ENCODE data around the gene LAMA1. TPM values are rescaled to one million over a fixed set of nuclear protein-coding genes. Genes with fewer than 3 reads are reported as not detected.

The LAMA1 gene
- total RNA-seq, 1 experiment from 2014 or later = not detected

- Histone ChIP-seq H3K4me3 (ENCODE audit: low read length) (no peak overlapping the region), H3K27me3 (ENCODE audit: low read length) (peaks cover 23% of the 10 kb centered on the region), H3K4me2 (ENCODE audit: low read length) (no peak overlapping the region), H3K4me1 (ENCODE audit: insufficient read depth, low read length) (peaks cover 7% of the 10 kb centered on the region), H2AFZ (ENCODE audit: low read length) (no peak overlapping the region), H3F3A (ENCODE audit: low read length, unreplicated experiment) (no peaks in the 10 kb centered on the region), H3K36me3 (ENCODE audit: low read depth, low read length) (no peaks in the 10 kb centered on the region), H3K9me3 (ENCODE audit: low read length) (no peaks in the 10 kb centered on the region), H4K20me1 (ENCODE audit: low read length) (no peaks in the 10 kb centered on the region), H3K79me2 (ENCODE audit: low read length) (no peaks in the 10 kb centered on the region), H3K9me2 (replicated peaks; ENCODE audit: low read length) (no peaks in the 10 kb centered on the region), H3K27ac (ENCODE audit: low read length) (no peak overlapping the region), H3K9ac (ENCODE audit: low read length) (no peak overlapping the region)
- ChIA-PET POLR2A (ENCODE audit: unreplicated experiment) (no interaction called here), CTCF (no interaction called here)
- intact Hi-C loops (cut with micrococcal nuclease) = no loop called here
- DNase-seq = peak; percentile 33
- no peak for TF ChIP-seq EZH2phosphoT487 (IDR thresholded peaks at IDR 0.05; ENCODE audit: borderline replicate concordance, low read length)
- TF ChIP-seq CTCF (conservative IDR thresholded peaks at IDR 0.05; ENCODE audit: low read depth, low read length) = peak; percentile 63
- no TSS peak for BruUV-seq (replicated peaks)
- peak; percentile 51 for ATAC-seq
These were observed 46.9 kb upstream of the LAMA1 start for GRCh38 chr18:7164323-7165004.

GRCh38 chr18:7158216-7158615, 40.6 kb upstream of the LAMA1 start:
- Histone ChIP-seq H4K20me1 (ENCODE audit: low read length) (no peaks in the 10 kb centered on the region), H3K9ac (ENCODE audit: low read length) (no peak overlapping the region), H3K4me2 (ENCODE audit: low read length) (no peak overlapping the region), H3K27ac (ENCODE audit: low read length) (no peak overlapping the region), H3K9me2 (replicated peaks; ENCODE audit: low read length) (no peaks in the 10 kb centered on the region), H3K4me1 (ENCODE audit: insufficient read depth, low read length) (peaks cover 7% of the 10 kb centered on the region), H3K9me3 (ENCODE audit: low read length) (no peaks in the 10 kb centered on the region), H3K36me3 (ENCODE audit: low read depth, low read length) (no peaks in the 10 kb centered on the region), H3K4me3 (ENCODE audit: low read length) (no peak overlapping the region), H3F3A (ENCODE audit: low read length, unreplicated experiment) (no peaks in the 10 kb centered on the region), H2AFZ (ENCODE audit: low read length) (no peak overlapping the region), H3K27me3 (ENCODE audit: low read length) (peaks cover 26% of the 10 kb centered on the region; the same call in 1 of the 2 replicates), H3K79me2 (ENCODE audit: low read length) (no peaks in the 10 kb centered on the region)
- no peak; the same call in 1 of the 2 replicates for ATAC-seq
- TF ChIP-seq CTCF (conservative IDR thresholded peaks at IDR 0.05; ENCODE audit: low read depth, low read length) (no peak), EZH2phosphoT487 (IDR thresholded peaks at IDR 0.05; ENCODE audit: borderline replicate concordance, low read length) (no peak), EZH2 (IDR thresholded peaks at IDR 0.05; ENCODE audit: low read length, unreplicated experiment) (no peak)
- POLR2A ChIA-PET (ENCODE audit: unreplicated experiment) = no interaction called here
- peak; percentile 46 for DNase-seq
- intact Hi-C loops (cut with micrococcal nuclease) = no loop called here
- CTCF ChIA-PET = no interaction called here
- no TSS peak for BruUV-seq (replicated peaks)

GRCh38 chr18:7157760-7158159, 40.2 kb upstream of the LAMA1 start:
- TF ChIP-seq EZH2 (IDR thresholded peaks at IDR 0.05; ENCODE audit: low read length, unreplicated experiment) = no peak
- TF ChIP-seq CTCF (conservative IDR thresholded peaks at IDR 0.05; ENCODE audit: low read depth, low read length) = no peak
- no peak for TF ChIP-seq EZH2phosphoT487 (IDR thresholded peaks at IDR 0.05; ENCODE audit: borderline replicate concordance, low read length)
- intact Hi-C loops (cut with micrococcal nuclease) = no loop called here
- Histone ChIP-seq H3K9me2 (replicated peaks; ENCODE audit: low read length) (no peaks in the 10 kb centered on the region), H3K27me3 (ENCODE audit: low read length) (peaks cover 26% of the 10 kb centered on the region; the same call in 1 of the 2 replicates), H3F3A (ENCODE audit: low read length, unreplicated experiment) (no peaks in the 10 kb centered on the region), H3K9me3 (ENCODE audit: low read length) (no peaks in the 10 kb centered on the region), H3K4me1 (ENCODE audit: insufficient read depth, low read length) (peaks cover 7% of the 10 kb centered on the region), H3K4me3 (ENCODE audit: low read length) (no peak overlapping the region), H3K79me2 (ENCODE audit: low read length) (no peaks in the 10 kb centered on the region), H3K36me3 (ENCODE audit: low read depth, low read length) (no peaks in the 10 kb centered on the region), H3K9ac (ENCODE audit: low read length) (no peak overlapping the region), H3K27ac (ENCODE audit: low read length) (no peak overlapping the region), H2AFZ (ENCODE audit: low read length) (no peak overlapping the region), H4K20me1 (ENCODE audit: low read length) (no peaks in the 10 kb centered on the region), H3K4me2 (ENCODE audit: low read length) (no peak overlapping the region)
- BruUV-seq (replicated peaks) = no TSS peak
- DNase-seq = no peak
- POLR2A ChIA-PET (ENCODE audit: unreplicated experiment) = no interaction called here
- CTCF ChIA-PET = no interaction called here
- no peak for ATAC-seq
